Esophagus squamous epithelium (tissue), 5 donors: ENCODE data around the gene LFNG. TPM values are rescaled to one million over a fixed set of nuclear protein-coding genes. Genes with fewer than 3 reads are reported as not detected.

Source experiments
- DNase-seq: peaks from one replicate; lab custom pipeline; 2025; lab: John Stamatoyannopoulos, UW
- H3K27ac ChIP-seq, 4 donors: fragments of 200-600 bp; sonication (generic); one replicate each; pipeline ENCODE4 v1.5.1; 2016 to 2019; ENCODE audit warnings: mild to moderate bottlenecking in 1 of 4
- H3K27me3 ChIP-seq, 4 donors: fragments of 200-600 bp; sonication (generic); 1 replicate in 3 of 4; 2 replicates in 1 of 4; pipeline versions ENCODE4 v1.5.1 to v1.6.0; 2017 to 2021; ENCODE audit warnings: antibody characterized with exemption in 1 of 4
- H3K36me3 ChIP-seq, 3 donors: fragments of 200-600 bp; sonication (generic); one replicate each; pipeline ENCODE4 v1.5.1; 2016 to 2019
- H3K4me1 ChIP-seq, 3 donors: fragments of 200-600 bp; sonication (generic); one replicate each; pipeline ENCODE4 v1.5.1; 2017 to 2019
- H3K4me3 ChIP-seq, 4 donors: fragments of 200-600 bp; sonication (generic); 1 replicate in 3 of 4; 2 replicates in 1 of 4; pipeline ENCODE4 v1.5.1; 2016 to 2019; ENCODE audit warnings: mild to moderate bottlenecking in 2 of 4, moderate library complexity in 1 of 4
- H3K9me3 ChIP-seq, 3 donors: fragments of 200-600 bp; sonication (generic); one replicate each; pipeline ENCODE4 v1.5.1; 2016 to 2019
- POLR2A ChIP-seq, 4 donors: fragments of 450-650 bp; IDR thresholded peaks; one replicate each; pipeline ENCODE4 v1.6.1; 2017; ENCODE audit warnings: antibody characterized with exemption in 4 of 4, mild to moderate bottlenecking in 4 of 4, moderate library complexity in 3 of 4
- WGBS, 2 donors: methylation state at CpG; one replicate each; pipeline ENCODE4 v1.1.5; 2018; 5-methylcytosine and 5-hydroxymethylcytosine counted together
- intact Hi-C: fragments of 100-400 bp; cut with DNase I; formaldehyde crosslinking; loops from one replicate; pipeline ENCODE4 v1.15.0; 2022
- total RNA-seq, 4 donors: library from RNA; depleted of rRNA; stranded (reverse); fragments of >200 nt; gene quantifications; one replicate each; pipeline ENCODE4 v1.1.0, GENCODE V29; 2016
- TF ChIP-seq, protein P1 (sequence below), 6 experiments: fragments of 450-650 bp in 4 of 6; fragments of 200-600 bp in 2 of 6; sonication (generic) in 2 of 6; IDR thresholded peaks; one replicate each; pipeline ENCODE4 v1.5.1; 2016 to 2019; ENCODE audit warnings: antibody characterized with exemption in 6 of 6, mild to moderate bottlenecking in 4 of 6, moderate library complexity in 4 of 6
- donor health status: DM: yes; HTN: yes; CAD: no.

LFNG gene
- total RNA-seq, 4 donors from 2014 or later: 6.1 to 17.2 (median 11.9) TPM

- Histone ChIP-seq H3K27me3 (peaks cover 0 to 66% (median 1%) of the 10 kb centered on the region in 4 donors), H3K9me3 (no peaks in the 10 kb centered on the region), H3K4me3 (no peak within 1 kb of the TSS), H3K4me1 (peaks cover 15 to 32% (median 26%) of the 10 kb centered on the region in 3 donors), H3K36me3 (no peaks in the 10 kb centered on the region), H3K27ac (no peak within 1 kb of the TSS)
- 40% methylated on average over 2 of the region's 16 CpGs; no CpG with 5 or more reads in 1 of the 2 donors for WGBS, 2 donors
- intact Hi-C loops: no loop called here
- no peak for TF ChIP-seq POLR2A (IDR thresholded peaks at IDR 0.05)
- TF ChIP-seq, protein P1, sequence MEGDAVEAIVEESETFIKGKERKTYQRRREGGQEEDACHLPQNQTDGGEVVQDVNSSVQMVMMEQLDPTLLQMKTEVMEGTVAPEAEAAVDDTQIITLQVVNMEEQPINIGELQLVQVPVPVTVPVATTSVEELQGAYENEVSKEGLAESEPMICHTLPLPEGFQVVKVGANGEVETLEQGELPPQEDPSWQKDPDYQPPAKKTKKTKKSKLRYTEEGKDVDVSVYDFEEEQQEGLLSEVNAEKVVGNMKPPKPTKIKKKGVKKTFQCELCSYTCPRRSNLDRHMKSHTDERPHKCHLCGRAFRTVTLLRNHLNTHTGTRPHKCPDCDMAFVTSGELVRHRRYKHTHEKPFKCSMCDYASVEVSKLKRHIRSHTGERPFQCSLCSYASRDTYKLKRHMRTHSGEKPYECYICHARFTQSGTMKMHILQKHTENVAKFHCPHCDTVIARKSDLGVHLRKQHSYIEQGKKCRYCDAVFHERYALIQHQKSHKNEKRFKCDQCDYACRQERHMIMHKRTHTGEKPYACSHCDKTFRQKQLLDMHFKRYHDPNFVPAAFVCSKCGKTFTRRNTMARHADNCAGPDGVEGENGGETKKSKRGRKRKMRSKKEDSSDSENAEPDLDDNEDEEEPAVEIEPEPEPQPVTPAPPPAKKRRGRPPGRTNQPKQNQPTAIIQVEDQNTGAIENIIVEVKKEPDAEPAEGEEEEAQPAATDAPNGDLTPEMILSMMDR (IDR thresholded peaks at IDR 0.05): no peak
- DNase-seq: no peak
Observed at GRCh38 chr7:2476298-2476697, 43.3 kb upstream of the LFNG start, which contains the start of gene GRIFIN. Gene GRIFIN (minus strand): TSS chr7:2476398. CDS start chr7:2476383, 15 bp downstream.

- no peak for DNase-seq
- Histone ChIP-seq H3K27ac (no peak overlapping the region), H3K4me1 (peaks cover 11 to 26% (median 20%) of the 10 kb centered on the region in 3 donors), H3K36me3 (no peaks in the 10 kb centered on the region), H3K27me3 (peaks cover 0 to 71% (median 1%) of the 10 kb centered on the region in 4 donors), H3K9me3 (no peaks in the 10 kb centered on the region), H3K4me3 (no peak overlapping the region)
- intact Hi-C loops: no loop called here
- TF ChIP-seq, protein P1 (IDR thresholded peaks at IDR 0.05): no peak
- no peak for TF ChIP-seq POLR2A (IDR thresholded peaks at IDR 0.05)
- WGBS, 2 donors: 60 to 64% methylated on average over 5 to 9 of the region's 25 CpGs
Observed at GRCh38 chr7:2476776-2477446, 42.7 kb upstream of the LFNG start.

GRCh38 chr7:2477447-2478398 is 41.9 kb upstream of the LFNG start:
- H3K4me1 ChIP-seq: peaks cover 11 to 24% (median 20%) of the 10 kb centered on the region in 3 donors
- H3K9me3 ChIP-seq: peaks cover 0 to 5% (median 2%) of the 10 kb centered on the region in 3 donors
- TF ChIP-seq POLR2A (IDR thresholded peaks at IDR 0.05): no peak
- TF ChIP-seq, protein P1 (IDR thresholded peaks at IDR 0.05): peak; percentile 54 to 80 (median 72)
- 27 to 50% methylated on average over 2 of the region's 34 CpGs for WGBS, 2 donors
- peaks cover 0 to 79% (median 1%) of the 10 kb centered on the region in 4 donors for H3K27me3 ChIP-seq
- H3K4me3 ChIP-seq: peak overlapping the region in 1 of 4 donors; percentile 21
- DNase-seq: no peak
- intact Hi-C loops: no loop called here
- H3K36me3 ChIP-seq: no peaks in the 10 kb centered on the region
- H3K27ac ChIP-seq: no peak overlapping the region

- Histone ChIP-seq H3K4me1 (peaks cover 11 to 24% (median 20%) of the 10 kb centered on the region in 3 donors), H3K4me3 (peak overlapping the region in 1 of 4 donors; percentile 5), H3K9me3 (peaks cover 0 to 12% (median 9%) of the 10 kb centered on the region in 3 donors), H3K36me3 (no peaks in the 10 kb centered on the region), H3K27ac (no peak overlapping the region), H3K27me3 (peaks cover 0 to 86% (median 1%) of the 10 kb centered on the region in 4 donors)
- no CpG with 5 or more reads among the region's 11 CpGs for WGBS, 2 donors
- intact Hi-C loops: no loop called here
- TF ChIP-seq, protein P1 (IDR thresholded peaks at IDR 0.05): no peak
- no peak for TF ChIP-seq POLR2A (IDR thresholded peaks at IDR 0.05)
- DNase-seq: no peak
Observed at GRCh38 chr7:2478399-2478785, 41.2 kb upstream of the LFNG start.
